GM12864 (cell line): ENCODE results near the gene NRM.

ENCODE experiments used
- DNase-seq: peaks from one replicate; pipeline ENCODE4 v3.0.0-alpha.2; 2011; ENCODE audit warnings: low read depth
- H3K4me3 ChIP-seq: 2 replicates; pipeline ENCODE4 v1.5.1; 2011; ENCODE audit warnings: mild to moderate bottlenecking, low read depth, low read length, control low read depth
- CTCF ChIP-seq: IDR thresholded peaks from 2 replicates; pipeline ENCODE4 v1.5.1; 2011; ENCODE audit warnings: low read depth, mild to moderate bottlenecking, moderate library complexity, low read length, control low read depth, inconsistent platforms; ENCODE audit errors: missing control alignments

NRM gene

GRCh38 chr6:30707281-30707850 lies 16.6 kb upstream of the NRM start:
- no peak for DNase-seq
- no peak overlapping the region for H3K4me3 ChIP-seq
- TF ChIP-seq CTCF = no peak

- TF ChIP-seq CTCF = no peak
- H3K4me3 ChIP-seq = no peak overlapping the region
- DNase-seq = no peak
These were observed 14.8 kb upstream of the NRM start for GRCh38 chr6:30705620-30706019.

GRCh38 chr6:30703821-30704220 lies 13.0 kb upstream of the NRM start:
- no peak for DNase-seq
- no peak for TF ChIP-seq CTCF
- H3K4me3 ChIP-seq = no peak overlapping the region

- TF ChIP-seq CTCF = no peak
- H3K4me3 ChIP-seq = no peak overlapping the region
- no peak for DNase-seq
These were observed 12.2 kb upstream of the NRM start for GRCh38 chr6:30703011-30703410.

GRCh38 chr6:30700340-30700739 lies 9.6 kb upstream of the NRM start:
- H3K4me3 ChIP-seq = no peak overlapping the region
- DNase-seq = no peak
- TF ChIP-seq CTCF = no peak

- no peak for TF ChIP-seq CTCF
- H3K4me3 ChIP-seq = no peak overlapping the region
These were observed 5.6 kb upstream of the NRM start for GRCh38 chr6:30696432-30696831.

GRCh38 chr6:30691208-30691847 lies 544 bp upstream of the NRM start:
- no peak for TF ChIP-seq CTCF
- H3K4me3 ChIP-seq = peak overlapping the region; percentile 75
- no peak for DNase-seq

More at GRCh38 chr6:30696432-30696831, 5.6 kb upstream of the NRM start:
- DNase-seq = no peak
